Neural crest cell (in vitro differentiated cells): ENCODE measurements around the gene PUSL1. TPM values are rescaled to one million over a fixed set of nuclear protein-coding genes. Genes with fewer than 3 reads are reported as not detected.

ENCODE experiments used
- DNase-seq: peaks from one replicate; pipeline ENCODE4 v3.0.0; 2021; ENCODE audit warnings: low read depth, mixed read lengths, low spot score
- H3K27ac Mint-ChIP-seq: one replicate; pipeline ENCODE4 v1.8.0; 2021; ENCODE audit warnings: mild to moderate bottlenecking, mixed read lengths; ENCODE audit not compliant: unreplicated experiment
- H3K27me3 Mint-ChIP-seq: 2 replicates; pipeline ENCODE4 v1.8.0; 2021; ENCODE audit warnings: low read depth, mild to moderate bottlenecking, mixed read lengths
- H3K36me3 Mint-ChIP-seq: 2 replicates; pipeline ENCODE4 v1.8.0; 2021; ENCODE audit warnings: low read depth, mild to moderate bottlenecking, mixed read lengths
- H3K4me1 Mint-ChIP-seq: 2 replicates; pipeline ENCODE4 v1.8.0; 2021; ENCODE audit warnings: mixed read lengths
- H3K4me3 Mint-ChIP-seq: one replicate; pipeline ENCODE4 v1.8.0; 2021; ENCODE audit warnings: mild to moderate bottlenecking, mixed read lengths
- H3K9me3 Mint-ChIP-seq: 2 replicates; pipeline ENCODE4 v1.8.0; 2021; ENCODE audit warnings: mixed read lengths
- microRNA-seq: library from miRNA; unstranded; fragments of <30 nt; microRNA quantifications from one replicate; pipeline ENCODE4, GENCODE V29; 2020
- total RNA-seq: library from RNA; stranded (reverse); gene quantifications from 2 replicates; pipeline ENCODE4 v1.2.1, GENCODE V29; 2021
- TF ChIP-seq, protein P1 (sequence below): fragments of 200-600 bp; sonication (generic); conservative IDR thresholded peaks from 2 replicates; pipeline ENCODE4 v1.5.0; 2021; ENCODE audit warnings: antibody characterized with exemption, mild to moderate bottlenecking

The PUSL1 gene
- total RNA-seq, 1 donor from 2014 or later = 27.9 TPM

DNA sequence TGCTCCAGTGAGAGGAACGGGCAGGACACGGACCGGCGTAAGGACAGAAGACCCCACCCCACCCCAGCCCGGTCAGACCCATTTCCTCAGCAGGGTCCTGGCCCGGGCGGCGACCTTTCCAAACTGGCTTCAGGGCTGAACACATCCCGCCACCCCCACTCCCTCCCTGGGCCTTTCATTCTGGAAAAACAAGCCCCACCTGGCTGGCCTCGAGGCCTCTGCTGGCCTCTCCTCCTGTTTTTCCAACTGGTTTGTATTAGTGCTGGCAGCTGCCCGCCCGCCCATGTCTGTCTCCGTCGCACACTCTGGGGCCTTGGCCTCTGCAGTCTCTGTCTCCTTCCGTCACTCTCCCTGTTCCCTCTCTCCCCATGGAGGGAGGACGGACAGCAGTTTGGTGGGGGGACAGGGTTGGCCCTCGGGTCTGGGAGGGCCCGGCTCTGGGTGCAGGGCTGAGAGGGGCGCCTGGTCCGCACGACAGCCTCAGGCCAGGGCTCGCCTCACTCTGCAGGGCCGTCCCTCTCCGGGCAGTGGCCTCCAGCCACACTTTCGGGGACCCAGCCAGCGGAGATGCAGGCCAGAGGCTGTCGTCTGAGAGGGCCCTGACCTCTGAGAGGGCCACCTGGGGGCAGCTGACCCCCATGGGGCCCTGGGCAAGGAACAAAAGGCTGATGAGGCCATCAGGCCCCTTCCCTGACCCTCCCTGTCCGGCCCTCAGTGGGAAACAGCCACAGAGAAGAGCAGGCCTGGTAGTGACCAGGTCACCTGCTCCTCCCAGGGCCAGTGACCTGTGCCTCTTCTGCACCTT is 51.5 kb downstream of the PUSL1 start:
- TF ChIP-seq, protein P1, sequence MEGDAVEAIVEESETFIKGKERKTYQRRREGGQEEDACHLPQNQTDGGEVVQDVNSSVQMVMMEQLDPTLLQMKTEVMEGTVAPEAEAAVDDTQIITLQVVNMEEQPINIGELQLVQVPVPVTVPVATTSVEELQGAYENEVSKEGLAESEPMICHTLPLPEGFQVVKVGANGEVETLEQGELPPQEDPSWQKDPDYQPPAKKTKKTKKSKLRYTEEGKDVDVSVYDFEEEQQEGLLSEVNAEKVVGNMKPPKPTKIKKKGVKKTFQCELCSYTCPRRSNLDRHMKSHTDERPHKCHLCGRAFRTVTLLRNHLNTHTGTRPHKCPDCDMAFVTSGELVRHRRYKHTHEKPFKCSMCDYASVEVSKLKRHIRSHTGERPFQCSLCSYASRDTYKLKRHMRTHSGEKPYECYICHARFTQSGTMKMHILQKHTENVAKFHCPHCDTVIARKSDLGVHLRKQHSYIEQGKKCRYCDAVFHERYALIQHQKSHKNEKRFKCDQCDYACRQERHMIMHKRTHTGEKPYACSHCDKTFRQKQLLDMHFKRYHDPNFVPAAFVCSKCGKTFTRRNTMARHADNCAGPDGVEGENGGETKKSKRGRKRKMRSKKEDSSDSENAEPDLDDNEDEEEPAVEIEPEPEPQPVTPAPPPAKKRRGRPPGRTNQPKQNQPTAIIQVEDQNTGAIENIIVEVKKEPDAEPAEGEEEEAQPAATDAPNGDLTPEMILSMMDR = no peak
- H3K9me3 Mint-ChIP-seq = no peaks in the 10 kb centered on the region
- peaks cover 37% of the 10 kb centered on the region for H3K4me1 Mint-ChIP-seq
- peak overlapping the region; percentile 72 for H3K4me3 Mint-ChIP-seq
- peaks cover 20% of the 10 kb centered on the region for H3K27me3 Mint-ChIP-seq
- no peaks in the 10 kb centered on the region for H3K36me3 Mint-ChIP-seq
- peak overlapping the region; percentile 57 for H3K27ac Mint-ChIP-seq
- DNase-seq = no peak

DNA sequence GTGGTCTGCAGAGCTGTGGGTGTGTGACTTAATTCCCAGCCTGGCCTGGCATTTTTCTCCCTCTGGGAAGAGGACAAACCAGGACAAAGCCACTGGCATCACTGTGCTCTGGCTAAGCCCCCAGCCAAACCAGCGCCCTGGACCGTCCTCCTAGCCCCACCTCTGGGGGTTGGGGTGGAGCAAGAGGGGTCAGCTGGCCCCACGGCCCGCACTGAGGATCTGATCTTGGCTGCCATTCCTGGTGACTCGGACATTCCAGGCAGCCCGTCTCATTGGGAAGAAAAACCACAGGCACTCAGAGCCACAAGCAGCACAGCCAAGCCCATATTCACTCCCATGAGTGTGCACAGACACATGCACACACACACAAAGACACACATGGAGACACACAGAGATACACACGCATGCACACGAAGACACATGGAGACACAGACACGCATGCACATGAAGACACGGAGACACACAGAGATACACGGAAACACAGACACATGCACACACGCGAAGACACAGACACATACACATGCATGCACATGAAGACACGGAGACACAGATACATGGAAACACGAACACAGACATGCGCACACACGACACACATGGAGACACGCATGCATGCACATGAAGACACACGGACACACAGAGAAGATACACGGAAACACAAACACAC is 52.2 kb downstream of the PUSL1 start:
- Mint-ChIP-seq H3K27me3 (peaks cover 20% of the 10 kb centered on the region), H3K4me1 (peaks cover 37% of the 10 kb centered on the region), H3K9me3 (no peaks in the 10 kb centered on the region), H3K4me3 (no peak overlapping the region), H3K27ac (peak overlapping the region; percentile 54), H3K36me3 (no peaks in the 10 kb centered on the region)
- no peak for DNase-seq
- TF ChIP-seq, protein P1 = no peak

Small RNA genes within 50 kb of the gene (microRNA-seq; reads per million reads assigned to microRNA genes)
- gene MIR6726 = 13.6 reads per million, percentile 29 among the genes with 10 or more reads in this experiment
- 1.8 reads per million for gene MIR6727
- 3.0 reads per million for gene MIR6808

Other genes with a start within 250 kb of the PUSL1 start
- gene RNF223, start 234.3 kb upstream of the PUSL1 start, total RNA-seq = not detected in 2 replicates
- gene C1orf159, start 192.5 kb upstream of the PUSL1 start, total RNA-seq = 26.1 and 26.2 TPM in 2 replicates
- gene TTLL10, start 134.7 kb upstream of the PUSL1 start, total RNA-seq = not detected in 2 replicates
- gene TNFRSF18, start 102.0 kb upstream of the PUSL1 start, total RNA-seq = not detected in 2 replicates
- 0.19 and 0.20 TPM in 2 replicates for gene TNFRSF4, start 94.4 kb upstream of the PUSL1 start, total RNA-seq
- 76.1 and 93.8 TPM in 2 replicates for gene SDF4, start 76.6 kb upstream of the PUSL1 start, total RNA-seq
- gene B3GALT6, start 76.4 kb upstream of the PUSL1 start, total RNA-seq = 39.8 and 41.1 TPM in 2 replicates
- gene C1QTNF12, start 61.9 kb upstream of the PUSL1 start, total RNA-seq = 0.66 and 0.79 TPM in 2 replicates
- gene UBE2J2, start 34.7 kb upstream of the PUSL1 start, total RNA-seq = 77.0 and 80.8 TPM in 2 replicates
- 5.9 and 10.8 TPM in 2 replicates for gene SCNN1D, start 28.2 kb upstream of the PUSL1 start, total RNA-seq
- gene ACAP3, start 667 bp upstream of the PUSL1 start, total RNA-seq = 111 and 124 TPM in 2 replicates
- 137 and 160 TPM in 2 replicates for gene INTS11, start 16.1 kb downstream of the PUSL1 start, total RNA-seq
- gene CPTP, start 16.2 kb downstream of the PUSL1 start, total RNA-seq = 18.9 and 19.8 TPM in 2 replicates
- 0.64 and 0.68 TPM in 2 replicates for gene TAS1R3, start 22.7 kb downstream of the PUSL1 start, total RNA-seq
- gene DVL1, start 40.8 kb downstream of the PUSL1 start, total RNA-seq = 63.4 and 66.7 TPM in 2 replicates
- 5.0 and 5.8 TPM in 2 replicates for gene MXRA8, start 50.0 kb downstream of the PUSL1 start, total RNA-seq
- gene AURKAIP1, start 66.6 kb downstream of the PUSL1 start, total RNA-seq = 127 and 128 TPM in 2 replicates
- gene CCNL2, start 90.7 kb downstream of the PUSL1 start, total RNA-seq = 249 and 261 TPM in 2 replicates
- 113 and 117 TPM in 2 replicates for gene MRPL20, start 98.7 kb downstream of the PUSL1 start, total RNA-seq
- gene ANKRD65, start 112.7 kb downstream of the PUSL1 start, total RNA-seq = 0.66 and 0.89 TPM in 2 replicates
- 8.9 and 9.6 TPM in 2 replicates for gene VWA1, start 127.1 kb downstream of the PUSL1 start, total RNA-seq
- 0.23 and 0.41 TPM in 2 replicates for gene ATAD3C, start 141.1 kb downstream of the PUSL1 start, total RNA-seq
- 45.1 and 50.0 TPM in 2 replicates for gene ATAD3B, start 163.2 kb downstream of the PUSL1 start, total RNA-seq
- 54.4 and 58.0 TPM in 2 replicates for gene ATAD3A, start 203.6 kb downstream of the PUSL1 start, total RNA-seq
- 13.4 and 16.9 TPM in 2 replicates for gene TMEM240, start 232.0 kb downstream of the PUSL1 start, total RNA-seq